Trophoblast cell (in vitro differentiated cells and primary cell): ENCODE data around the gene PCDHB1.
A peak's percentile ranks its signal among the peaks of the same experiment; 100 is the strongest.

Experiments
- DNase-seq, 2 donors: peaks; one replicate each; pipeline ENCODE4 v3.0.0-alpha.2; 2016
- H2AFZ ChIP-seq: 2 replicates; pipeline ENCODE4 v1.6.1; 2013; ENCODE audit warnings: low read length, moderate library complexity, mild to moderate bottlenecking; ENCODE audit not compliant: insufficient read depth, poor library complexity
- H2AK5ac ChIP-seq: 2 replicates; pipeline ENCODE4 v1.6.1; 2013; ENCODE audit warnings: mild to moderate bottlenecking, low read length
- H2BK120ac ChIP-seq: 2 replicates; pipeline ENCODE4 v1.6.1; 2013; ENCODE audit warnings: low read length, mild to moderate bottlenecking, moderate library complexity; ENCODE audit not compliant: insufficient read depth, poor library complexity
- H2BK12ac ChIP-seq: 2 replicates; pipeline ENCODE4 v1.6.1; 2013; ENCODE audit warnings: mild to moderate bottlenecking, low read length, moderate library complexity
- H2BK5ac ChIP-seq: 2 replicates; pipeline ENCODE4 v1.6.1; 2013; ENCODE audit warnings: low read length, low read depth, moderate library complexity, mild to moderate bottlenecking; ENCODE audit not compliant: poor library complexity
- H3K14ac ChIP-seq: 2 replicates; pipeline ENCODE4 v1.6.1; 2013; ENCODE audit warnings: mild to moderate bottlenecking, low read length
- H3K18ac ChIP-seq: 2 replicates; pipeline ENCODE4 v1.6.1; 2013; ENCODE audit warnings: mild to moderate bottlenecking, low read length
- H3K23ac ChIP-seq: 2 replicates; pipeline ENCODE4 v1.6.1; 2013; ENCODE audit warnings: low read length
- H3K27ac ChIP-seq: 2 replicates; pipeline ENCODE4 v1.5.1; 2013; ENCODE audit warnings: low read depth, mild to moderate bottlenecking, inconsistent platforms, low read length, moderate library complexity
- H3K27me3 ChIP-seq: 2 replicates; pipeline ENCODE4 v1.6.1; 2013; ENCODE audit warnings: inconsistent platforms, mild to moderate bottlenecking, low read length, moderate library complexity; ENCODE audit not compliant: insufficient read depth
- H3K36me3 ChIP-seq, 2 experiments: 1 replicate in 1 of 2; 2 replicates in 1 of 2; pipeline ENCODE4 v1.6.1; 2013; ENCODE audit warnings: low read length in 2 of 2, mild to moderate bottlenecking in 2 of 2, moderate library complexity in 1 of 2; ENCODE audit not compliant: insufficient read depth in 2 of 2, control insufficient read depth in 1 of 2
- H3K4ac ChIP-seq: 2 replicates; pipeline ENCODE4 v1.6.1; 2013; ENCODE audit warnings: low read depth, mild to moderate bottlenecking, low read length, moderate library complexity
- H3K4me1 ChIP-seq, 2 experiments: 1 replicate in 1 of 2; 2 replicates in 1 of 2; pipeline ENCODE4 v1.6.1; 2013; ENCODE audit warnings: low read length in 2 of 2, mild to moderate bottlenecking in 2 of 2, moderate library complexity in 1 of 2; ENCODE audit not compliant: insufficient read depth in 2 of 2, control insufficient read depth in 1 of 2
- H3K4me2 ChIP-seq: 2 replicates; pipeline ENCODE4 v1.6.1; 2013; ENCODE audit warnings: inconsistent platforms, mild to moderate bottlenecking, low read length, moderate library complexity
- H3K4me3 ChIP-seq: 2 replicates; pipeline ENCODE4 v1.5.1; 2013; ENCODE audit warnings: mild to moderate bottlenecking, low read depth, low read length, inconsistent platforms
- H3K79me1 ChIP-seq: one replicate; pipeline ENCODE4 v1.6.1; 2013; ENCODE audit warnings: low read length
- H3K79me2 ChIP-seq: 2 replicates; pipeline ENCODE4 v1.6.1; 2013; ENCODE audit warnings: low read length, mild to moderate bottlenecking; ENCODE audit not compliant: control insufficient read depth, insufficient read depth, poor library complexity
- H3K9ac ChIP-seq: 2 replicates; pipeline ENCODE4 v1.6.1; 2013; ENCODE audit warnings: mild to moderate bottlenecking, low read length
- H3K9me3 ChIP-seq: 2 replicates; pipeline ENCODE4 v1.6.1; 2013; ENCODE audit warnings: low read depth, mild to moderate bottlenecking, control low read depth, inconsistent platforms, low read length; ENCODE audit not compliant: insufficient read depth
- H4K12ac ChIP-seq: 2 replicates; pipeline ENCODE4 v1.6.1; 2013; ENCODE audit warnings: low read depth, mild to moderate bottlenecking, low read length, moderate library complexity
- H4K8ac ChIP-seq: 2 replicates; pipeline ENCODE4 v1.6.1; 2013; ENCODE audit warnings: low read depth, mild to moderate bottlenecking, low read length, moderate library complexity
- H4K91ac ChIP-seq: one replicate; pipeline ENCODE4 v1.6.1; 2013; ENCODE audit warnings: low read depth, mild to moderate bottlenecking, low read length, moderate library complexity
- WGBS: extraction: QIAGEN DNeasy Blood & Tissue Kit; methylation state at CpG from one replicate; pipeline ENCODE4 v1.1.7; 2013; ENCODE audit warnings: missing lambda C conversion rate; ENCODE audit not compliant: insufficient read length, insufficient coverage; ENCODE audit errors: extremely low coverage; 5-methylcytosine and 5-hydroxymethylcytosine counted together

PCDHB1 gene

GRCh38 chr5:141039517-141039916, 11.7 kb upstream of the PCDHB1 start:
- Histone ChIP-seq H4K8ac (no peak overlapping the region), H3K79me2 (no peaks in the 10 kb centered on the region), H4K91ac (no peak overlapping the region), H2BK5ac (no peak overlapping the region), H3K9ac (no peak overlapping the region), H2BK12ac (no peak overlapping the region), H2BK120ac (no peak overlapping the region), H3K4me3 (no peak overlapping the region), H3K4me1 (peaks cover 3 to 4% of the 10 kb centered on the region in 2 experiments), H3K23ac (no peak overlapping the region), H2AFZ (no peak overlapping the region), H4K12ac (no peak overlapping the region), H3K9me3 (no peaks in the 10 kb centered on the region), H3K79me1 (no peaks in the 10 kb centered on the region), H2AK5ac (no peak overlapping the region), H3K27ac (no peak overlapping the region), H3K4me2 (peak overlapping the region; percentile 73), H3K27me3 (no peaks in the 10 kb centered on the region), H3K18ac (no peak overlapping the region), H3K36me3 (no peaks in the 10 kb centered on the region), H3K14ac (no peak overlapping the region), H3K4ac (no peak overlapping the region)
- no CpG with 5 or more reads among the region's 3 CpGs for whole genome bisulfite sequencing
- DNase-seq, result no peak

- Histone ChIP-seq H3K79me2 (no peaks in the 10 kb centered on the region), H3K36me3 (no peaks in the 10 kb centered on the region), H3K9ac (peak overlapping the region; percentile 19), H2AK5ac (no peak overlapping the region), H2BK120ac (no peak overlapping the region), H2BK12ac (no peak overlapping the region), H3K79me1 (no peaks in the 10 kb centered on the region), H3K4me3 (peak overlapping the region; percentile 39), H3K4ac (no peak overlapping the region), H3K18ac (no peak overlapping the region), H3K27me3 (no peaks in the 10 kb centered on the region), H3K4me2 (peak overlapping the region; percentile 73), H3K14ac (no peak overlapping the region), H2BK5ac (no peak overlapping the region), H3K9me3 (no peaks in the 10 kb centered on the region), H3K23ac (no peak overlapping the region), H4K91ac (no peak overlapping the region), H2AFZ (peak overlapping the region; percentile 76), H3K4me1 (peaks cover 3 to 4% of the 10 kb centered on the region in 2 experiments), H4K8ac (peak overlapping the region; percentile 80), H3K27ac (no peak overlapping the region), H4K12ac (no peak overlapping the region)
- WGBS, result no CpG with 5 or more reads among the region's 24 CpGs
- no peak for DNase-seq
These were observed 10.9 kb upstream of the PCDHB1 start for GRCh38 chr5:141040093-141040770.

GRCh38 chr5:141040771-141041426, 10.3 kb upstream of the PCDHB1 start:
- Histone ChIP-seq H4K91ac (no peak overlapping the region), H3K4me3 (peak overlapping the region; percentile 56), H4K8ac (no peak overlapping the region), H3K18ac (no peak overlapping the region), H3K79me1 (no peaks in the 10 kb centered on the region), H3K4me2 (peak overlapping the region; percentile 73), H3K4ac (no peak overlapping the region), H3K36me3 (no peaks in the 10 kb centered on the region), H2BK5ac (no peak overlapping the region), H3K14ac (no peak overlapping the region), H3K9me3 (no peaks in the 10 kb centered on the region), H3K27me3 (no peaks in the 10 kb centered on the region), H3K4me1 (peaks cover 3 to 4% of the 10 kb centered on the region in 2 experiments), H3K23ac (no peak overlapping the region), H4K12ac (no peak overlapping the region), H2AFZ (peak overlapping the region; percentile 23), H2BK12ac (no peak overlapping the region), H2AK5ac (no peak overlapping the region), H3K9ac (no peak overlapping the region), H3K79me2 (no peaks in the 10 kb centered on the region), H3K27ac (no peak overlapping the region), H2BK120ac (no peak overlapping the region)
- peak; percentile 3 to 33 for DNase-seq
- WGBS, result no CpG with 5 or more reads among the region's 25 CpGs

- H3K27ac ChIP-seq, result no peak overlapping the region
- no peaks in the 10 kb centered on the region for H3K9me3 ChIP-seq
- H3K4me1 ChIP-seq, result peaks cover 3 to 4% of the 10 kb centered on the region in 2 experiments
- no peak overlapping the region for H2BK12ac ChIP-seq
- H3K79me2 ChIP-seq, result no peaks in the 10 kb centered on the region
- H3K79me1 ChIP-seq, result no peaks in the 10 kb centered on the region
- H2AFZ ChIP-seq, result no peak overlapping the region
- no peak overlapping the region for H2BK5ac ChIP-seq
- no peaks in the 10 kb centered on the region for H3K36me3 ChIP-seq
- no peak overlapping the region for H3K9ac ChIP-seq
- no peak overlapping the region for H3K14ac ChIP-seq
- H3K27me3 ChIP-seq, result no peaks in the 10 kb centered on the region
- H2AK5ac ChIP-seq, result no peak overlapping the region
- no peak overlapping the region for H4K91ac ChIP-seq
- no peak overlapping the region for H4K8ac ChIP-seq
- no peak for DNase-seq
- no peak overlapping the region for H3K18ac ChIP-seq
- no peak overlapping the region for H3K23ac ChIP-seq
- H3K4me3 ChIP-seq, result no peak overlapping the region
- no CpG with 5 or more reads among the region's 4 CpGs for WGBS
- no peak overlapping the region for H3K4me2 ChIP-seq
- no peak overlapping the region for H4K12ac ChIP-seq
- H3K4ac ChIP-seq, result no peak overlapping the region
- H2BK120ac ChIP-seq, result no peak overlapping the region
These were observed 9.8 kb upstream of the PCDHB1 start for GRCh38 chr5:141041427-141041785.
